Astrocyte (in vitro differentiated cells and primary cell): ENCODE results near the gene POLG.

ENCODE experiments used
- EZH2 ChIP-seq: IDR thresholded peaks from 2 replicates; pipeline ENCODE4 v1.6.1; 2012; ENCODE audit warnings: mild to moderate bottlenecking, low read length, inconsistent platforms; ENCODE audit not compliant: insufficient read depth
- TF ChIP-seq, protein P1 (sequence below): IDR thresholded peaks from 2 replicates; pipeline ENCODE4 v1.5.1; 2011; ENCODE audit warnings: low read depth, mild to moderate bottlenecking, inconsistent platforms, low read length, moderate library complexity; ENCODE audit not compliant: insufficient read depth

DNA sequence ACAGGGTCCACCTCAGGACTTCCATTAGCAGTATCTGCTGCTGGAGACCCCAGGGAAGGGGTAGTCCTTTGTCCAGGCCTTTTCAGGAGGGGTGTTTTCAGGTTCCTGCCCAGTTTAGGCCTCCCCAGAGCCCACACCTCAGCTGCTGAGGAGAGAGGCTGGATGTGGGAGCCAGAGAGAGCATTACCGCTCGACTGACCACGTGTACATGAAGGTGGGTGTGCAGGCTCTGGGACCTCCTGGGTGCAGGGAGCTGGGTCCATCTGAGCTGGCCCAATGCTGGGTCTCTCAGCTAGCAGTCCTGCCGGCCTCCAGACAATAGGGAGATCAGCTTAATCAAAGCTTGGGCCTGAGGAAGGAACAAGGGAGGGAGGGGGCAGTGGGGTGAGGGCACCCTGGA lies 29.1 kb upstream of the POLG start:
- no peak for TF ChIP-seq EZH2
- TF ChIP-seq, protein P1, sequence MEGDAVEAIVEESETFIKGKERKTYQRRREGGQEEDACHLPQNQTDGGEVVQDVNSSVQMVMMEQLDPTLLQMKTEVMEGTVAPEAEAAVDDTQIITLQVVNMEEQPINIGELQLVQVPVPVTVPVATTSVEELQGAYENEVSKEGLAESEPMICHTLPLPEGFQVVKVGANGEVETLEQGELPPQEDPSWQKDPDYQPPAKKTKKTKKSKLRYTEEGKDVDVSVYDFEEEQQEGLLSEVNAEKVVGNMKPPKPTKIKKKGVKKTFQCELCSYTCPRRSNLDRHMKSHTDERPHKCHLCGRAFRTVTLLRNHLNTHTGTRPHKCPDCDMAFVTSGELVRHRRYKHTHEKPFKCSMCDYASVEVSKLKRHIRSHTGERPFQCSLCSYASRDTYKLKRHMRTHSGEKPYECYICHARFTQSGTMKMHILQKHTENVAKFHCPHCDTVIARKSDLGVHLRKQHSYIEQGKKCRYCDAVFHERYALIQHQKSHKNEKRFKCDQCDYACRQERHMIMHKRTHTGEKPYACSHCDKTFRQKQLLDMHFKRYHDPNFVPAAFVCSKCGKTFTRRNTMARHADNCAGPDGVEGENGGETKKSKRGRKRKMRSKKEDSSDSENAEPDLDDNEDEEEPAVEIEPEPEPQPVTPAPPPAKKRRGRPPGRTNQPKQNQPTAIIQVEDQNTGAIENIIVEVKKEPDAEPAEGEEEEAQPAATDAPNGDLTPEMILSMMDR, result no peak
